NCI-H2029 (cell line): ENCODE data around the gene HCFC1.

Source experiments
- DNase-seq: peaks from one replicate; lab custom pipeline; 2025; lab: John Stamatoyannopoulos, UW

HCFC1 gene

DNA sequence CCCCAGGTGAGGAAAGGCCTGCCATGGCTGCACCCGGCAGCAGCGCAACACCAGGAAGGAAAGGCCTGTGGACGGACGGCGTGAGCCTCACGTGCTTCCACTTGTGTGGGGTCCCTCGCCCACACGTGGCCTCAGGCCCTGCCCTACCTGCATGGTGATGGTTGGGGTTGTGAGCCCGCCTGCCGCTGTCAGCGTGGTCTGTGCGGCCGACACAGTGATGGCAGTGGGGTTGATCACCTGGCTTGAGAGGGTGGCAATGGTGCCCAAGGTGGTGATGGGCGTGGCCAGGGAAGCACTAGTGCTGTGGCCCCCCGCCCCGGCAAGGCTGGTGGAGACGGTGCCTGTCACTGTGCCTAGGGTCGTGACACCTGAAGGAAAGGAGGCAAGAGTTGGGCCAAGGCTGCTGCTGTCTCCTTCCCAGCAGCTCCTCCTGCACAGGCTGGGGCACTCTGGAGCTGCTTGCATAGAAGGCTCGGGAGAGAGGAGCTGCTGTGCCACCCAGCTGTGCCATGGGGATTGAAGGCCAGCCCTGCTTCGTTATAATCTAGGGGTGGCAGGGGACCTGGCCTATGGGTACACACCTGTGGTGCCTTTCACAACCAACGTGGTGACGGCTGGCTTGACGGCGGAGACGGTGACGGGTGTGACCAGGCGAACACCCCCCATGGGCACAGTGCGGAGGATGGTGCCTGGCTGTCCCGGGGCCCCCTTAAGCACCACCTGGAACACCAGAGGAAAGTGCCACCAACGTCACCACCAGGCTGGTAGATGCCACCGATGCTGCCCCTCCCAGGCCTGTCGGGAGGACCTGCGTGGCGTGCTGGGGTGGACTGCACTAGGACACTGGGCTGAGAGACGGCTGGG lies 15.3 kb downstream of the HCFC1 start:
- no peak for DNase-seq

DNA sequence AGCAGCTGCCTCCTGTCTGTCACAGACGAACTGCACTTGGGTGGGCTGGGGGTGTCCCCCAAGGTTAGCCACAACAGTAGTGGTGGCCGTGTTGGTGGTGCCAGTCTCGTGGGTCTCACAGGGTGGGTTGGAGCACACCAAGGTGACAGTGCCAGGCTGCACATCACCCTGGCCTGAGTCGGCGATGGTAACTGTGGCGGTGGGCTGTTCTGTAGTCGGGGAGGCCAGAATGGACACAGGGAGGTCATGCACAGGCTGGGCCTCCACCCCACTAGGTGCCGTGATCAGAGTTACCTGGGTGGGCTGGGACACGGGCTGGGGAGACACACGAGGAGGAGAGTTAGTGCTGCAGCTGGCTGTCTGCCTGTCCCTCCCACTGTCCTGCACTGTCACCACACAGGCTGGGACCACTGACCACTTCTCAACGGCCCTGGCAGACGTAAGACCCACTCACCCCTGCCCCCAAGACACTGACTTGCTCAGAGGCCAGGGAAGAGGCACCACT lies 16.3 kb downstream of the HCFC1 start:
- no peak for DNase-seq

DNA sequence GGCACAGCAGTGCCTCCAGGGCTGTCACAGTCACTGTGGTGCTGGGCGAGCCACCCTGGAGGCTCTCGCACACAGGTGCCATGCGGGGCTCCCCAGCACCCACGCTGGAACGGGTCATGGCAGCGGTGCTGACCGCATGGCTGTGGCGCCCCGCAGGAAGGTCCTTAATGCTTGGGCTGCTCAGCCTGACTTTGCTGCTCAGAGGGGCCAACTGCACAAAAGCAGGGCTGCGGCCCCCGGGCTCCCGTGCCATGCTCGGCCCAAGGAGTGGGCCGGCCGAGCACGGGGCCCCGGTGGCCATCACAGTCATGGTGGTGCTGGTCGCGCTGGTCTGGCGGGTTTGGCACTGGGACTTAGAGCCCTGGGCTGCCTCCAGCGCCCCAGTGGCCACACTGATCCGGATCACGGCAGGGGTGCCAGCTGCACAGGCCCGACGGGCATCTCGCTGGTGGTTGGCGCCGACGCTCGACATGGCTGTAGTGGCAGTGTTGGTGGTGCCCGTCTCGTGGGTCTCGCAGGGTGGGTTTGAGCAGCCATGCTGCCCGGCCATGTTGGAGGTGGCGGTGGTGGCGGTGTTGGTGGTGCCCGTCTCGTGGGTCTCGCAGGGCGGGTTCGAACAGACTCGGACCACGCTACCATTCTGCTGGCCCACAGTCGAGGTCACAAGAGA lies 16.9 kb downstream of the HCFC1 start:
- DNase-seq: no peak

DNA sequence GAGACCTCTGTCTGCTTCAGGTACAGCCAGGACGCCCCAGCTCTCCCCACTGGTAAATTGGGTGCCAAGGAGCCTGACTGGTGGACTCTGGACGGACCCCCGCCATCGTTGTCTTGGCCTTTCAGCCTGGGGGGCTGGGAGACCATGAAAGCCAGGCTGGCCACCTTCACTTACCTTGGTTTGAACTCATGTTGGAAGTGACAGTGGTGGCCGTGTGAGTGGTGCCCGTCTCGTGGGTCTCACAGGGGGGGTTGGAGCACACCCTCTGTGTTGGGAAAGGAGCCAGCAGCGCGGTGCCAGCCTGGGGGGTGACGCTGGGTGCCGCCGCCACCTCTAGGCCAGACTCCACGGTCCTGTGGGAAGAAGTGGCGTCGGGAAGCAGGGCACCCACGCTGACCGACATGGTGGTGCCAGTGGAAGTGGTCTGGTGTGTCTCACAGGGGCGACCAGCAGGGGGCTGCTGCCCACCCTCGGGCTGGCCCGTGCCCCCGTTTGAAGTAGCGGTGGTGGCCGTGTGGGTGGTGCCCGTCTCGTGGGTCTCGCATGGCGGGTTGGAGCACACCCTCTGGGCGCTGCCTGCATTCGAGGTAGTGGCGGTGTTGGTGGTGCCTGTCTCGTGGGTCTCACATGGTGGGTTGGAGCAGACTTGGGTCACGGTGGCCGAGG lies 17.6 kb downstream of the HCFC1 start:
- no peak for DNase-seq

DNA sequence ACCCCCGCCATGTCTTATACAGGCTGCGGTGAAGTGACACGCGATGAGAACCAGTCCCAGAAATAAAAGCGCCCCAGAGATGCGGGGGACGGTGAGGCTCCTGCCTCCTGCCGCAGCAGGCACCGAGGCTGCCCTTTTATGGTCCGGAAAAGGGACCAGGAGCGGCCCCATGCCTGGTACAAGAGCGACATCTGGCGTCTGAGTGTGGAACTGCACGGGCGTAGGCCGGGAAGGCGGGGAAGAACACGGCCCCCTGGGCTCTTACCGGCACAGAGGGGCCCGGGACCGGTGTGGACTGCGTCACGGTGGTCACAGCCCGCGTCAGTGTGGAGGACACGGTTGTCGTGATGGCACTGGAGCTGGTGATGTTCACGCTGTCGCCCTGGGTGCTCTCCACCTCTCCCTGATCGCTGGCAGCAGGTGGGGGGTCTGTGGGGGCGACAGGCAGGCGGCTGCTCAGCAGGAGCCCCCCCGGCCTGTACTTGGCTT lies 18.2 kb downstream of the HCFC1 start:
- no peak for DNase-seq

DNA sequence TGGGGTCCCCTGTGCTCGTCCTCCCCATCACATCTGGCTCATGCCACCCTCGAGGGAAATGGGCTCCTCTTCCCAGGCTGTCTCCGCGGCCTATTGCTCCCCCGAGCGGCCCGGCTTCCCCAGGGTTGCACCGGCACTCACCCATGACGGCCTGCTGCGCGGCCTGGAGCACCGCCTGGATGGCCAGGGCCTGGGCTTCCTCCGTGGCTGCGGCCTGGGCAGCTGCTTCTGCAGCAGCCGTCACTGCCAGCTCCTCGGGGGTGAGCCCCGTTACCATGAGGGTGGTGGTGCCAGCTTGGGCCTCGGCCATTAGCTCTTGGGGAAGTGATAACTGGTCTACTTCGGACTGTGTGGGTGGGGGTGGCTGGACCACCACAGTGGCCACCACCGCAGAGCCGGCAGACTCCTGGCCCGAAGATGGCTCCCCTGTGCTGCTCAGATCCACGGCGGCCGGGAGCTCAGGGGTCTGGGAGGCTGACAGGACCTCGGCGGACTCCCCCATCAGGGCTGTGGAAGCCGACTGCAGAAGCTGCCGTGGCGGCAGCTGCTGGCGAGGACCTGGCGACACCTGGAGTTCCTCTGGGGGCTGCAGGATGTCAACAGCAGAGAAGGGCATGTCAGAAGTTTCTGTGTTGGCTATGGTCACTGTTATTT lies 19.1 kb downstream of the HCFC1 start:
- no peak for DNase-seq

DNA sequence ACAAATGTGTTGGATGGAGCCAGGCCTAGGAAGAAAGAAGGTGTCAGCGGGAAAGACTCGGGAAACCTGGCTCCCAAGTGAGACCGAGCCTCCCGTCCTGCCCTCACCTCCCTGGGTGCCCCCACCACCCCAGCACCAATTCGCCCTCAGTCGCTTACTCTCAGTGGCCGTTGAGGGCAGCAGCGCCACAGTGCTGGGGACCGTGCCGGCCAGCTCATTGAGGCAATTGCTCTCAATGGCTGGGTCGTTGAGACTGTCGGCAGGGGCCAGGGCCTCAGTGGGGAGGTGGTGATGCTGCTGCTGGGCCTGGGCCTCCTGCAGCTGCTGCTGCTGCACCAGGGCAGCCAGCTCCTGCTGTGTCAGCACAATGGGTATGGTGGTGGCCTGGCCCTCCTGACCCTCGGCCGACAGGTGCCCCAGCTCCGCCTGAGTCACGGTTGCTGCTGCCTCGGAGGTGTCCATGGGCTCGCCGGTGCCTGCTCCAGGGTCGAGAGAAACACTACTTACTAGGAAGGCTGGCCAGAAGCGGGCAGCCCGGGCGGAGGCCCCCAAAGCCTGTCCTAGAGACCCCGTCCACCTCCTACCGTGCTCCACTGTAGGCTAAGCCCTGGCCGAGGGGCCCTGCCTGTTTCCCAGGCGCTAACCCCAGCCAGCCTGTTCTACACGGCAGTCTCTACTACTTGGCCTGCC lies 19.8 kb downstream of the HCFC1 start:
- DNase-seq: no peak

DNA sequence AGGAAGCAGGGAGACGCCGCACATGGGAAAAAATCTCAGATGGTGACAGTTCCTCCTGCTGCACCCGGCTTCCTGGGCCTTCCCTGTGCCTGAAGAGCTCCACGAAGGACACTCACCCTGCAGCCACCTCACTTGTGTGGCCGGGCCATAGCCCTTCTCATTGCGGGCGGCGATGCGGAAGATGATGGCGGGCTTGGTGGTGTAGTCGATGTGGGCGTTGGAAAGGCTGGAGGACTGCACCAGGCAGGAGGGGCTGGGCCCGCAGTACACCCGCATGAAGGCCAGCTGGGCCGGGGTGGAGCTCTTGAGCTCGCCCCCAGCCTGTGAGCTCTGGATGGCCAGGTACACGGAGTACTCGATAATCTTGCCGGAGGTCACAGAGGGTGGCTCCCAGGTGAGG lies 21.5 kb downstream of the HCFC1 start:
- no peak for DNase-seq

DNA sequence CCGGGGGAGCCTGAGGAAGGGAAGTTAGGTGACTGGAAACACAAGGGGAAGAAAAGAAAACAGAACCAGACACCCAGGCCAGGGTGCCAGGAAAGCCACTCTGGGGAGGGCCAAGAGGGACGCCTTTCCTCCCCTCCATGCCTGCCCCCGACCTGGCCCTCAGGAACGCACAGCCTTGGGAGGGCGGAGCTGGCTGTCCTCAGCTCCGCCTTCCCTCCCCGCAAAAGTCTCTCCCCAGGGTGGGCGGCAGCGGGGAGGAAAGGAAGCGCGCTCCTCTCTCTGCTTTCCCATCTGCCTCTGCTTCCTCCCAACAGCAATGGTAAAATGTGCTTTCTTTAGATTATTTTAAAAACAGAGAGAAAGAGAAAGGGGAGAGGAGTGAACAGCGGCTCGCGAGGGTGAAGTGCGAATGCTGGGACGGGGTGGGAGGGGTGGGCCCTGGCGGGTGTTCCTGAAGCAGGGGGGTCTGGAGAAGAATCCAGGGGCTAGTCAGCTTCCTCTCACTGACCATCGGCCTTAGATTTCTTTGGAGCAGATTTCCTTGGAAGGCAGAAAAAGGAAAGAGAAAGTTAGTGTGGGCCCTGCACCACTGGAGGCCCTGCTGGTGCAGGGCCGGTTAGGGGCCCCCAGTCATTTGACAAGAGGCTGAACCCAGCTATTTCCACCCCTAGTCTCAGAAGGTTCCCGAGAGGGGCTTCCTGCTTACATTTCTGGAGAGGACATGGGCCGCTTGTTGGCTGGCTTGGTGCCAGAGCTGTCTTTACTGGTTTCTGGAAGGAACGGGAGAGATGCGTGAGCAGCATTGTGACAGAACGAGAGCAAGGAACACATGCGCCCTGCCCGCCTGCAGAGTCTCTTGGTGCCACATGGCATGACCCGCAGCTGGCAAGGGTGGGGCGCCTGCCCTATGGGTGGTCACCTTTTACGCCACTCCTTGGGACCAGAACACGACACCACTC lies 22.5 kb downstream of the HCFC1 start:
- DNase-seq: no peak

DNA sequence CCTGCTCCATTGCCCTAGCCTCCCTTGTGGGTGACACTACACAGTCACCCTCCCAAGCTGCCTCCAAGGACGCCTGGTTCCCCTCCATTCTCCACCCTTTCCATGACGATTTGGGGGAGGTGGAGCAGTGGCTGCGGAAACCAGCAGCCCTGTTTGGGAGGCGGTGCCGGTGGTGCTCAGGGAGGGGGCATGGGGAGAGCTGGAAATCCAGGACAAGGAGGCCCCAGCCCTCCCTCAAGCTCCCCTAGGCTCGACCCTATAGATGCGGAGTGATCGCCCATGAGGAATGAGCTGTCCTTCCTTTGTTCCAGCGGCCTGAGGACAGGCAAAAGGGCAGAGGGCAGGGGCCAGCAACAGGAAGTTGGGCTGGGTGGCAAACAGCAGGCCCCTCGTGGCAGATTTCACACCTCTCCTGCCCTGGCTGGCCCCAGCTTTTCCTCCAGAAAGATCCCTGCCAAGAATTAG lies 23.6 kb downstream of the HCFC1 start:
- no peak for DNase-seq

DNA sequence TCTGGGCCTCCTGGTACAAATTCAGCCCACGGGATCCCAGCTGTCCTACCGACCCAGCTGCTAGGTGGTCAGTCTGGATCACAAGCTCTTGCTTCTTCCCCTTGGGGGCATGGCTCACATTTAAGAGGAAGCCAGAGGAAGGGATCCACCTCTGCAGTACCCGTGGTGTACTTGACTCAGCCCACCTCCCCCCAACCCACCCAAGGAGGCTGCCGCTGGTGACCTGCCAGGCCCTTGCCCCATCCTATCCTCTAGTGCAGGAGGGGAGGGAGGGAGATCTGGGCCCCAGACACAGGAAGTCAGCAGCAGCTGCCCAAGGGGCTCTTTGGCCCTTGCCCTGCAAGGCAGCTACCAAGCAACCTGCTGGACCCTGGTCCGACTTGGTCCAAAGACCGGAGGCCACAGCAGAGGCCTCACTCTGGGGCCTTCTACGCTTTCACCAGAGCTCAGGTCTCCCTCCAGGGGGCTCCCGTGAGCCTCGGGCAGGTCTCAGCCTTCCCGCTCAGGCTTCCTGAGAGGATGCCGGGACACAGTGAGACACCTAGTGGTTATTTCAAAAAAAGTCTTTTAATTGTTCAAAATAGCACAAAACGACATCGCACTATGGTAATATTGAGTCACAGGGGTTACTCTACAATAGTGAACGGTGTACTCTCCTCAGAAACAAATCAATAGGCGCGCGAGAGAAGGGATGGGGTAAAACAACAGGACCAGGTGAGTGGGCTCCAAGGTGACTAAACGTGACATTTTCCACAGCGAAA lies 24.4 kb downstream of the HCFC1 start:
- peak; percentile 57 for DNase-seq

DNA sequence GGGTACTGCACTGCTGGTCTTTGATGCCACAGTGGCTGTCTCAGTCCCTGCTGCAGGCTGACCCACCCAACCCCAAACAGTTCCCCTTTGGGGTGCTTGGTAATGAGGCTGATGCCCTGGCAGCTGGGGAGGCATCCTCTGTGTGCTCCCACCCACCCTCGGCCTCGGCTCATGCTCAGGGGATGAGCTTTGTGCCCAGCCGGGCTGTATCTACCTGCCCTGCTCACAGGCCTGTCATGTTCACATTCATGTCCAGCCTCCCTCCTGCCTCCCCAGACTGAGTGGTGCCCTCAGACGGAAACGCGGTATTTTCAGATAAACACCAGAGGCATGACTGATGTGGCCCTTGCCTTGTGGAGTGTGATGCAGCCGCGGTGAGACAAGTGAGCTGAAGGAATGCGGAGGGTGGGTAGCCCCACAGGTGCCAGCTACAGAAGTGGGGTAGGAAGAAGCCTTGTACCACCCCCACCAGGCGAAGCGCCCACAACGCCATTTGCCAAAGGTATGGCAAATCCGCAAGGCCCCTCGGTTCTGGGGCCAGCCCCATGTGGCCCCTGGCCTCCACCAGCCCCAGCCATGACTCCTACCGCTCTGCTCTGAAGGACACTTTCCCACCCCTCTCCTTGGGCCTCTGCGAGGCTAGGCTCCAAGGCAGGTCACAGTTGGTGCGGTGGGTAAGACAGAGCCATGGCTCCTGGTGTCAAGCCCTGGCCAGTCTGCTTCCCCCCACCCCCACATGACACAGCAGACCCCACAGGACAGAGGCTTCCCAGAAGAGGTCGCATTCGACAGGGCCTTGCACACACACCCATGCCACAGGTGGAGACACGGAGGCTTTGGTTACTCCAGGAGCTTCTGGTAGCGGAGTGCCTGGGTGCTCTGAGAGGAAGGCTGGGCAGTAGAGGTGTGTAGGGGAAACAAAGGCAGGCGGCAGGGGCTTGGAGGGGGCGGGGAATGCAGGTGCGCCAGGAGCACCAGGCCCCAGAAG lies 25.4 kb downstream of the HCFC1 start:
- DNase-seq: no peak

DNA sequence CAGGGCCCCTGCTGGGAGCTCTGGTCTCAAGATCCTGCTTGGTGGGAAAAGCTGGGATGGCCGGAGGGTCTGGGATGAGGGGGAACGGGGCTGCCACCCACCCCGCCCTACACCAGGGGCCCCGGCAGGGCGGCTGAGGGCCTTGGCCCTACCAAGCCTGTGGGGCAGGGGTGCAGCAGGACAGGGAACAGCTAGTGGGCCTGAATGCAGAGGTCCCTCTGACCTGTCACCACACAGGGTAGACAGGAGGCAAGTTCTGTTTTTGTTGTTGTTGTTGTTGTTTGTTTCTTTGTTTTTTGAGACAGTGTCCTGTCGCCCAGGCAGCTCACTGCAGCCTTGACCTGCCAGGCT lies 26.8 kb downstream of the HCFC1 start:
- no peak for DNase-seq

DNA sequence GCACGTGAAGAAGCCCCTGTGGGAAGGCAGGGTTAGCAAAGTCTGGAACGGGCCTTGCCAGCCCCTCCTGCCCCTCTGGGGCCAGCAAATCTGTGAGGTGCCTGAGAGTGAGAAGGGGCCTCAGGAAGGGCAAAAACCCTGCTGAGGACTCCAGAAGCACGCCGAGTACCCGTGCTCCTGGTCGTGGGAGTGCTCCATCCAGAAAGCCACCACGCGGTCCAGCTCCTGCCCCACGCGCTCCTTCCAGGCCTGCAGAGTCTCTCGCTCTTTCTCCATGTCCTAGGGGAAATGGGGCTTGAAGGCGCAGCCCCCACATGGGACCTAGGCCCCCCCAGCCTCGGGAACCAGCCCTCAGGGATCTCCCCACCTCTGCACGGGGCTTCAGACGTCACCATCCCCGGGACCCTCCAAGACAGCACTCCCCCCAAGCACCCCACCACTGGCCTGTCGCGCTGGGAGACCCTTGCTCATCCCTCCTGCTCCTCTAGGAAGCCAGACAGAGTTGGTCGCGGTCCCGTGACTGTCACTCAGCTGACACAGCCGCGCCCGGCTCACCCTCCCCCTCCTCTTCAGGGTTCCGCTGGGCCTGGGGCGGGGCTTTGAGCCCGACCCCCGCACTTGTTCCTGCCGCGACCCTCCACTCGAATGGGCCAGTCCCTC lies 27.3 kb downstream of the HCFC1 start, which contains the start of gene RENBP:
Gene RENBP, minus strand, starts transcription at position 504 of the 660 bp plus-strand sequence. Its CDS starts 33 bp downstream, at position 471.
- no peak for DNase-seq

DNA sequence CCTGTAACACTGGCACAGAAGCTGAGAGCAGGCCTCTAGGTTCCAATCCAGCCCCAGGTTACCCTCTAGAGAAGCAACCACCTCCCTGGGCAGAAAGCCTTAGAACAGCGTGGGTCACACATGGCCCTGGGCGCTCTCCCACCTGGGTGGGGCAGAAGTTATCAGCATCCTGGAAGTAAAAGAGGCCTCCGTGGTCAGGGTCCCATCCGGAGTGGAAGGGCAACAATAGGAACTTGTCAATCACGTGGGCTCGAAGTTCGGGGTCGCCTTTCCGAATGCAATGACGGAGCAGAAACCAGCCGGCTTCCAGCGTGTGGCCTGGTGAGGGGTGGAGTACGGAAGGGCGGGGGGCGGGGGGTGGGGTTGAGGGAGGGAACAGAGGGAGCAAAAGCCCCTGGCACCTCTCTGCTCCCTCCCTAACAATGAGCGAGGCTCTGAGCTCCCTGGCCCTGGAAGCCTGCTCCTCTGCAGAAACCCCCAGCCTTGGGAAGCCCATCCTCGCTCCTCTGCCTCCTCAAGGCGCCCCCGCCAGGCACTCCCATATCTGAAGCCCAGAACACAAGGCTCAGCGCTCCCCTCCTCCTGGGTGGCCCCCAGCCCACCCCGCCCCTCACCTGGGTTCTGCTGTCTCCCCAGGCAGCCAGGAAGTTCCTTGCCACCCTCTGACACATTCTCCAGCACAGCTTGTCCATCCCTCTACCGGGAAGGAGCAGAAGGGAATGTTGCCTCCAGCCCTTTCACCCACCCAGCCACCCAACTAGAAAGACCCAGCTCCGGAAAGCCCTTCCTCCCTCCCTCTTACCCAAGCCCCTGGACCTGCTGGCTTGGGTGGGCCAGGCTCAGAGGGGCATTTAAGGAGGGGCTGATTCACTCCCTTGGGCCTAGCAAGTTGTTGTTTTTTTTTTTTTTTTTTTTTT lies 30.0 kb downstream of the HCFC1 start:
- DNase-seq: no peak

DNA sequence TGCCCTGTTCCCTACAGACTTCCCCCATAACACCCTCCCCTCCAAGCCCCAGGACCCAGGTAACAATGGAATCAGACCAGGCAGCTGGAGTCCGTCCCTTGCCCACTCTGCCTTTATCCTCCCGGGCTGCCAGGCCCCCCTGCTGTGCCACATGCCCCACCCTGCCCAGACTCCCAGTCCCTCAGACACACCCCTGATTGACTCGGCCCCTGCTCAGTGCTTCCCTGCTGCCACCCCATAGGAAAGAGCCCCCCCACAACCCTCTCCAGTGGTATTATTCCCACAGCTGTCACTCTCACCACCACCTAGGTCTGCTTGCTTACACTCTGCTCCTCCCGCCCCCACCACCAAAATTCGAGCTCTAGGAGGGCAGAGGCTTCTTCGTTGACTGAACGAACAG lies 32.0 kb downstream of the HCFC1 start:
- DNase-seq: no peak
